SIG-M5 treated with dmso at 0.1 percent for 504 hours (cell line): ENCODE data around the gene MAPK8IP1.

ENCODE experiments used
- DNase-seq: peaks from one replicate; lab custom pipeline; 2025; ENCODE audit not compliant: unreplicated experiment; lab: John Stamatoyannopoulos, UW

The MAPK8IP1 gene

DNA sequence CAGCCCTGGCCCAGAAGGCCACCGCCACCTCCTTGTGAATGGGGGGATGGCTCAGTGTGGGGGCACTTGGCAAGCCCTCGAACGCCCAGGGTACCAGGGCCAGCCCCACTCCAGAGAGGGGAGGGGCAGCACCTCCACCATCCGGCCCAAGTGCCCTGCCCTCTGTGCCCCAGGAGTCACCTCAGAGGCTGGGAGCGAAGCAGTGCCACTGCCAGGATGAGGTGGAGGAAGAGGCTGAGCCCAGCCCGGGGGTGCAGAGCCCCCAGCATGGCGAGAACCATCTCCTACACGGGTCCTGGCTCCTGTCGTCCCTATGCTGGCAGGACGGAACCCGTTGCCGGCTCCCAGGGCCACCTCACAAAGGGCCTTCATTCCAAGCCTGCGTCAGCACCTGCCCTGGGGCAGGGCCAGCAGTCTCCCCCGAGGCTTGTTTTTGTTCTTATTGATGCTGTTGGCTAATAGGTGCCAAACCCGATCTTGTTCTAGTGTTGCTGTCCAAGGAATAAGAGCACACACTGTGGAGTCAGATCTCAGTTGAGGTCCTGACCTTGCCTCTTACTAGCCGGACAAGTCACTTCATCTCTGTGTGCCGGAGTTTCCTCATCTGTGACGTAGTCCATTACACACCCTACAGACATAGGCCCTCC, 21.6 kb downstream of the MAPK8IP1 start, which contains the start of gene FREY1:
Gene FREY1, minus strand, starts transcription at position 307 of the 647 bp plus-strand sequence. Its CDS starts 26 bp downstream, at position 281.
- DNase-seq: no peak

DNA sequence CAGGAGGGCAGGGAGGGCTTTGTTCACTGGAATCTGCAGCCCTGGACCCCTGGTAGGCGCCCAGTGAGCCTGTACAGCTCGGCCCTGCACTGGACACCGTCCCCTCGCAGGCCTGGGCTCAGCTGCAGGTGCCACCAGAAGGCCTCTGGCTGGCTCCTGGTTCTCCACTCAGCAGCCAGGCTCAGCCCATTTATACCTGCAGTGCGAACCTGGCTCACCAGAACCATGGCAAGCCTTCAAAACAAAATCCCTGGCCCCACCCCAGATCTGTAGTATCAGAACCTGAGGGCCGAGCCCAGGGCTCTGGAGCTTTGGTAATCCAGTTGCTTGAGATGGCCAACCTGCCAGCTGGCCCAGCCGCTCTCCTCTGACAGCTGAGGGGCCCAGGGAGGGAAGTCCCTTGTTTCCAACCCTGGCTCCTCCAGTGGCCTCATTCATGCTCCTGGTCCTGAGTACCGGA, 22.5 kb downstream of the MAPK8IP1 start:
- DNase-seq: no peak

- no peak for DNase-seq
These were observed 24.4 kb downstream of the MAPK8IP1 start for GRCh38 chr11:45909594-45910475.

GRCh38 chr11:45910623-45911022, 25.2 kb downstream of the MAPK8IP1 start:
- DNase-seq: no peak

DNA sequence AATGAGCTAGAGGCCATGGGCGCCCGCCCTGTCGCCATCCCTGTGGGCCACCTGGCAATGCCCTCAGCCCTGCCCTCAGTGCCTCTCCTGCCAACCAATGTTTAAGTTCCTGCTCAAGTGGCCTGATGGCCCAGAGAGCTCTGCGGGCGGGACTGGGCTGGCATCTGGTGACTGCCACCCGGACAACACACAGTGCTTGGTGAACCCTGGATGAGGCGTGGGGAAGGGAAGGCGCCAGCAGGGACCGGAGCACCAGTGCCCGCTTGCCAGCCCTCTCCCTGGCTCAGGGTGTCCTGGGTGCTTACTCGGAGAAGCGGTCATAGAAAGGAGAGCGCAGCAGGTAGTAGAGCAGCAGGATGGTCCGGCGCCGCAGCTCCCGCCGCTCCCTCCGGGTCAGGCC, 28.1 kb downstream of the MAPK8IP1 start:
- no peak for DNase-seq

GRCh38 chr11:45913942-45914635, 28.6 kb downstream of the MAPK8IP1 start:
- no peak for DNase-seq

GRCh38 chr11:45915446-45915845, 30.0 kb downstream of the MAPK8IP1 start:
- no peak for DNase-seq

- DNase-seq: no peak
These were observed 31.8 kb downstream of the MAPK8IP1 start for GRCh38 chr11:45917286-45917622.

DNA sequence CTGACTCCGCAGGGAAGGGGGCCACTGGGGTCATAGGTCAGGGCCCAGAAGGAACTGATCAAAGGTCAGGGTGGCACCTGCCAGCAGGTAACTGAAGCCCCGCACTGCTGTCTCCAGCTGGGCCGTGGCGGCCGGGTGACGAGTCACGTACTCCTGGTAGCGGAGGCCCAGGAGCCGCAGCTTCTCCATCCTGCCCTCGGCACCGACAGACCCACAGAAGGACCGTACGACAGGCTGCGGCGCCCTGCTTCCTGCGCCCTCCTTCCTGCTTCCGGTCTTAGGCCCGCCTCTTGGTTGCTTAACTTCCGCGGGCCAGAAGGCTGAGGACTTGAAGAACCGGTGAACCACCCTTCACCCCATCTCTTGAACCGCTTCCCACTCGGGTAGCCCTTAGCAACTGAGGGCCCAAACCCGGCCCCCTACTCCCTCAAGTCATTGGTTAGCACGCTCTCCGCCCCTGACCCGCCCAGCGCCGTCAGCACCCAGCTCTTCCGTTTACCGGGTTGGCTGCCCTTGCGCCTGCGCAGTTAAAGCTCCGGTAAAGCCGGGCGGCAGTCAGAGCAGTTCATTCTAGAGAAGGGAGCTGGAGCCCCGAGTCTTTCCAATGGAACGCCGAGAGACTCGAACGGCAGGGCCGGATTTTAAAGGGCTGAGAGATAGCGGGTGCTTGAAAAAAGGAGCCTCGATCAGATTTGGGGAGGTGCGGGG, 32.3 kb downstream of the MAPK8IP1 start, which contains the start of gene PEX16:
Gene PEX16, minus strand, starts transcription at position 255 of the 708 bp plus-strand sequence. Its CDS starts 66 bp downstream, at position 189.
- peak; percentile 98 for DNase-seq

DNA sequence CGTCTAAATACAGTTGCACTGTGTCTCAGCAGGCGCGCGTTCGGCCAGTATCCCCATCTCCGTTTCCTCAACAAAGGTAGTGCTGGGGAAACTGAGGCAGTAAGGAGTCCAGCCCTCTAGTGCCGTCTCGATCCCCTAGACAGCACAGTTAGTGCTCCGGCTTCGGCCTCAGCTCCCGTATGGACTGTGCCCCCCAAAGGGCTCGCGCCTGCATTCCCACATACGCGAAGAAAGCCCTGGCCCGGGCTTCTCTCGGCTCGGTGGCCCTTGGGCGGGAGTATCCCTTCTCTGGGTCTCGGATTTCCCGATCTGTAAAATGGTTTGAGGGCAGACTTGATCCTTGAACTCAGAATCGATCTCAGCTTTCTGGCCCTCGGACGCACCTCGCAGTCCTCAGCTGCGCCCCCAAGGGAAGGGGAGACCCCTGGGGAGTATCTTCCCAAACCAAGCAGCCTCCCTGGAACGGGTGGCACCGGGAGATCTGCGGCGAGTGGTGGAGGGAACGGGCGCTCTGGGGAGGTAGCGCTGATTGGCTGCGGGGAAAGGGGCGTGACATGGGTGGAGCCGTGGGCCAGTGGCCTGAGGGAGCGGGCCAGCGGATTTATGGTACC, 33.0 kb downstream of the MAPK8IP1 start:
- DNase-seq: peak; percentile 65

GRCh38 chr11:45918962-45919675, 33.7 kb downstream of the MAPK8IP1 start:
- no peak for DNase-seq

- no peak for DNase-seq
These were observed 34.5 kb downstream of the MAPK8IP1 start for GRCh38 chr11:45919806-45920530.

DNA sequence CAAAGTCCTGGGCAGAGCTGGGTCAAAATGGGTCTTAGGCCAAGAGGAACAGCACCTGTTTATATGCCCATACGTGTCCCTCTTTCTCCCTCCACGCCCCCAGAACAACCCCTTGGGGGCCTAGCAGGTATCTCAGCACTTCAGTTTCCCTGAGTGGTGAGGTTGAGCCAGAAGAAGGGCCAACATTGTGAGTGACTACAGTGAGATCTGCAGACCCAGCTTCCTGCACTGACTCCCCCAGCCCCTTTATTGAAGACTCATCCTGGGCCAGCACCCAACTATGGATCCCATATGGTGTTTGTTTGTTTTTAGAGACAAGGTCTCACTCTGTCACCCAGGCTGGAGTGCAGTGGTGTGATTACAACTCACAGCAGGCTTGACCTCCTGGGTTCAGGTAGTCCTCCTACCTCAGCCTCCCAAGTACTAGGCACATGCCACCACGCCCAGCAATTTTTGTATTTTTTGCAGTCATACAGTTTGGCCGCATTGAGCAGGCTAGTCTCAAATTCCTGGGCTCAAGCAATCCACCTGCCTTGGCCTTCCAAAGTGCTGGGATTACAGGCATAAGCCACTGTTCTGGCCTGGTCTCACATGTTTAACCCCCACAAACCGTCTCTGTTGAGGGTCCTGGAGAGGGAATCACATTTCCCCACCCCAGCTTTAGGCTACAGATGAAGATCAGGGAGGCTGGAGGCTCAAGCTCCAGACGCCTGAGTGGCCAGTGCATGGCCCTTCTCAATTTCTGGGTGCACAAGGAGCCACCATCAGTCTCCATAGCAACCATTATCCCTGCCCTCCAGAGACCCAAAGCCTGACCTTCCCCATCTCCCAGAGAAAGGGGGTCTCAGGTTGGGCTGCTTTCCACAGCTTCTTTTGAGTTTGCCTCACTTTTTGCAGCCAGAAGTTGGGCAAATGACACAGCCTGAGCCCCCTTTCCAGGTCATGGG, 35.4 kb downstream of the MAPK8IP1 start:
- no peak for DNase-seq

- no peak for DNase-seq
These were observed 36.3 kb downstream of the MAPK8IP1 start for GRCh38 chr11:45921561-45922424.

DNA sequence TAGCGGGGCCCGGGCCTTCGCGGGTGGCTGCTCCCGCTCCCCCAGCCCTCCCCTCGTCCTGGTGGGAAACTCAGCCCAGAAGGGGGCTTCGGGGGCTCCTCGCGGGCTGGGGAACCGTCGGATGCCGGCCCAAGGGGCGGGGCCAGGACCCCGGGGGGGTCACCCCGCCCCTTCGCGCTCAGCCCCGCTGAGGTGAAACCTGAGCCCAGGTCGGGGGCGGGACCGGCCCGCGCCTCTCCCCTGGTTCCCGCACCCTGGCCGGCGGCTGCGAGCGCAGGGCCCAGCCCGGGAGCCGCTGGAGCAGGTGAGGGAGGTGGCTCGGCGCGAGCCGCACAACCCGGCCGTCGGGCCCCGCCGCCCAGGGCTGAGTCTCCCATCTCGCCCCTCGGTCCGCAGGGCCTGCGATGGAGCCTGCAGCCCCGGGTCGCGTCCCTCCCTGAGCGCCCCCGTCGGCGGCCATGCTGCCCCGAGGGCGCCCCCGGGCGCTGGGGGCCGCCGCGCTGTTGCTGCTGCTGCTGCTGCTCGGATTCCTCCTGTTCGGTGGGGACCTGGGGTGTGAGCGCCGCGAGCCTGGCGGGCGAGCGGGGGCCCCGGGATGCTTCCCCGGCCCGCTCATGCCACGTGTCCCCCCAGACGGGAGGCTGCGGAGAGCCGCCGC, 37.1 kb downstream of the MAPK8IP1 start, which contains the start of gene LARGE2:
Gene LARGE2, plus strand, starts transcription at position 232 of the 658 bp plus-strand sequence. Its CDS starts 227 bp downstream, at position 459.
- no peak for DNase-seq
